Measurements from ENCODE around the gene C19orf38.

GRCh38 chr19:10838377-10838776 lies 9.8 kb upstream of the C19orf38 start:
- TF ChIP-seq CTCF (conservative IDR thresholded peaks at IDR 0.05; ENCODE audit: low read depth, low read length): no peak
- TF ChIP-seq EZH2 (IDR thresholded peaks at IDR 0.05; ENCODE audit: low read length, unreplicated experiment): no peak
- TF ChIP-seq EZH2phosphoT487 (IDR thresholded peaks at IDR 0.05; ENCODE audit: borderline replicate concordance, low read length): no peak
